ENCODE measurements around the gene TEX264.

DNA sequence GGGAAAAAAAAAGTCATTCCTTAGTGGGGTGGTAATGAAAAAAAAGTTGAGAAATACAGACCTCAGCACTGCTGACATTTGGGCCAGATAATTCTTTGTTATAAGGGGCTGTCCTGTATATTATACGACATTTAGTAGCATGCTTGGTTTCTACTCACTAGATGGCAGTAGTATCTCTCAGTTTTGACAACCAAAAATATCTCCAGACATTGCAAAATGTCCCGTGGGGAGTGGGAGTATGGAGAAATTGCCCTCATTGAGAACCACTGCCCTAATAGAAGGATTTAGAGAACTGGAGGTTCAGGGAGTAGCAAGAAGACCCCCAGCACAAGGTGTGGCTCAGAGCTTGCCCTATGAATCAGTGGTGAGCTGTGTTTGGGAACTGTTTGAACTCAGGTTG, 28.6 kb upstream of the TEX264 start:
- TF ChIP-seq, protein P1, sequence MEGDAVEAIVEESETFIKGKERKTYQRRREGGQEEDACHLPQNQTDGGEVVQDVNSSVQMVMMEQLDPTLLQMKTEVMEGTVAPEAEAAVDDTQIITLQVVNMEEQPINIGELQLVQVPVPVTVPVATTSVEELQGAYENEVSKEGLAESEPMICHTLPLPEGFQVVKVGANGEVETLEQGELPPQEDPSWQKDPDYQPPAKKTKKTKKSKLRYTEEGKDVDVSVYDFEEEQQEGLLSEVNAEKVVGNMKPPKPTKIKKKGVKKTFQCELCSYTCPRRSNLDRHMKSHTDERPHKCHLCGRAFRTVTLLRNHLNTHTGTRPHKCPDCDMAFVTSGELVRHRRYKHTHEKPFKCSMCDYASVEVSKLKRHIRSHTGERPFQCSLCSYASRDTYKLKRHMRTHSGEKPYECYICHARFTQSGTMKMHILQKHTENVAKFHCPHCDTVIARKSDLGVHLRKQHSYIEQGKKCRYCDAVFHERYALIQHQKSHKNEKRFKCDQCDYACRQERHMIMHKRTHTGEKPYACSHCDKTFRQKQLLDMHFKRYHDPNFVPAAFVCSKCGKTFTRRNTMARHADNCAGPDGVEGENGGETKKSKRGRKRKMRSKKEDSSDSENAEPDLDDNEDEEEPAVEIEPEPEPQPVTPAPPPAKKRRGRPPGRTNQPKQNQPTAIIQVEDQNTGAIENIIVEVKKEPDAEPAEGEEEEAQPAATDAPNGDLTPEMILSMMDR (IDR thresholded peaks at IDR 0.05) = peak in 2 of 3 experiments; percentile 7 to 10
- no peak for TF ChIP-seq POLR2A (IDR thresholded peaks at IDR 0.05)
